GM21717 (cell line): ENCODE results near the gene EHD4.
A peak's percentile ranks its signal among the peaks of the same experiment; 100 is the strongest.

ENCODE experiments used
- ATAC-seq: cut with Tn5 transposase; IDR thresholded peaks from one replicate; pipeline ENCODE4 v1.9.1; 2021; ENCODE audit warnings: mild to moderate bottlenecking, moderate library complexity; ENCODE audit not compliant: unreplicated experiment

EHD4 gene

DNA sequence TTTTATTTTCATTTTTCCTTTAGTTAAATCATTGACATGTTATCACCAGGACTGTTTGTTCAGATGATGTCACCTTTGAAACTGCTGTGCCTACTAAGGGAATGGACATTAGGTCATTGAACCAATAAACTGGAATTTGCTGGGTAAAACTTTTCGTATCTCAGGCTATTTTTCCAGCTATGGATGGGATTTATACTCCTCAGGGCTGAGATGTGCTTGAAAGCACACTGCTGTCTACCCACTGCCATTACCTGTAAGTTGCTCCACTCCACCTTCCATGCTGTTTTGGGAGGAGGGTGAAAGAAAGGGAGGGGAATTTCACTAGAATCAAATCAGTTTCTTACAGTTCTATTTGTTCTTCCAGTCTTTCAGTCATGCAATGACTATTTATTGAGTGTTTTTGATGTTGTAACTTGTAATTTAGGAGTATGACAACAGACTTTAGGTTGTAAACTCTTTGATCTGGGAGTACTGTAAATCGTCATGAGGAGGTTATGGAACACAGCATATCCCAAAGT lies 11.3 kb downstream of the EHD4 start:
- ATAC-seq: no peak

DNA sequence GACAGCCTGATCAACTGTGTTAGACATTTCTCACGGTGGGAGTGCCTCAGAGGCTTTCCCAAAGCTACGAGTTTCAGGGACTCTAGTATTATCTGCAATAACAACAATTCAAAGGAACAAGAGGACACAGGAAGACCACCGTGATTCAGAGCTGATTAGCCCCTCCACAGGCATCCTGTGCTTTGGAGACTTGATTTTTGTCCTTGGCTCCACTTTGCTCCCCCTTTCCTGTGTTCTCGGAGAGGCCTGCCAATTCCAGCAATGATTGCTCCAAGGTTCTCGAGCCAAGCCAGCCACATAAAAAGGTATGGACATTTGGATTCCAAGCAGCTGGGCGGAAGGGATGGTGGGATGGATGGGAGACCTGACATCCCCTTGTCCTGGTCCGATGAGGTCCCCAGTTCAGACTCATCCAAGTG lies 14.3 kb downstream of the EHD4 start:
- ATAC-seq: no peak

GRCh38 chr15:41957021-41957897 lies 15.1 kb downstream of the EHD4 start:
- ATAC-seq: peak; percentile 55

- ATAC-seq: no peak
Observed at GRCh38 chr15:41955807-41956525, 16.4 kb downstream of the EHD4 start.

DNA sequence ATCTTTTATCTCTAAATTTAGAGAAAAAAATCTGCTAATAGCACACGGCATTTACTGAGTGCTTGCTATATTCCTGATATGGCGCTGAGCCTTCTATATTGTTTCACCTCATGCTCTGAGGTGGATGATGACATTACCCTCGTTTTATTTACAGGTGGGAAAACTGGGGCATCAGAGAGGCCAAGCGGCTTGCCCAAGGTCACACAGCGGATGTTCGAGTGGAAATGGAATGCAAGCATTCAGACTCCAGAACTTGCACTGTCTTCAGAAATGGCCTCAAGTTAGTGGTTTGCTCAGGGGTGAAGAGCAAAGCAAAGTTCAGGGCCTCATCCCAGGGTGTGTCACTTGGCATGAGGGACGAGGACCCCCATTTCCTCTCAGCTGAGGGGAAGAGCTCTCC lies 17.3 kb downstream of the EHD4 start:
- ATAC-seq: no peak

GRCh38 chr15:41954036-41954435 lies 18.3 kb downstream of the EHD4 start:
- no peak for ATAC-seq

DNA sequence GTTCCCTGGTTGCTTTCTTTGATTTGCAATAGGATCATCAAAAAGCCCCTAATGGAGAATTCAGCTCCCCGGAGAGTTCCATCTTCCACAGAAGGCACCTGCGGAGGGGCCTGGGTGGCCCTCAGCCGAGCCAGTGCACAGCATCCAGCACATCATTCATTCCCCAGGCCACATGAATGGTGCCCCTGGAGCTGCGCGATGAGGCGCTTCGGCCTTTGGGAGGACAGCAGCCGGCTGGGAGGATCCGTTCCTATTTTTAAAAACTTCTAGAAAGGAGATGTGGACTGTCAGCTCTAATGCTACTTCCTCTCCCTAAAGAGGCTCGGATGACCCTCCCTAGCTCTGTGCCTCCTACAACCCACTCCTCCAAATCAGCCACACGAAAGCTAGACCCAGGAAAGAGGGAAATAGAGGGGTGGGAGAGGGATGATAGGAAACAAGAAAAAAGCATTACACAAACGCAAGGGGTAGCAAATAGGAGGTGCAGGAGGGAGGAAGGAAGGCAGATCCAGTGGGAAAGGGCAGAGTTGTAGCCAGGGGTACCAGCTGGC lies 20.3 kb downstream of the EHD4 start:
- ATAC-seq: no peak

- no peak for ATAC-seq
Observed at GRCh38 chr15:41951571-41951970, 20.8 kb downstream of the EHD4 start.

DNA sequence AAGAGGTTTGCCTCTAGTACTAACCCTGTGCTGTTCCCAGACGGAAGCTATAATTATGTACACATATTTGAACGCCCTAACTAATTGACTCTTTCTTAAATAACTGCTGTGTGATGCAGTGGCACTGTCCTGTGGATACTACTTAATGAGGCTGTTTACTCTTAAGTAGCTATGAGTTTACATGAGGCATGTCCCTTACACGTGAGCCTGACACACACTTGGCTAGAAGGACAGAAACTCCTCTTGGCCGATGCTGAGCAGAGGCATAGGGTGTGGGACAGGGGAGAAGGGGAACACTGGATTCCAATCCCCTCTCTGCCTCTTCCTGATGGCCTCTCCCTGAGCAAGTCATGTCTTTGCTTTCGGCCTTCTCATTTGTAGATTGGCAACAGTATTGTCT lies 21.9 kb downstream of the EHD4 start:
- ATAC-seq: no peak

GRCh38 chr15:41950127-41950483 lies 22.3 kb downstream of the EHD4 start:
- ATAC-seq: no peak

GRCh38 chr15:41949401-41950126 lies 22.8 kb downstream of the EHD4 start:
- ATAC-seq: no peak

DNA sequence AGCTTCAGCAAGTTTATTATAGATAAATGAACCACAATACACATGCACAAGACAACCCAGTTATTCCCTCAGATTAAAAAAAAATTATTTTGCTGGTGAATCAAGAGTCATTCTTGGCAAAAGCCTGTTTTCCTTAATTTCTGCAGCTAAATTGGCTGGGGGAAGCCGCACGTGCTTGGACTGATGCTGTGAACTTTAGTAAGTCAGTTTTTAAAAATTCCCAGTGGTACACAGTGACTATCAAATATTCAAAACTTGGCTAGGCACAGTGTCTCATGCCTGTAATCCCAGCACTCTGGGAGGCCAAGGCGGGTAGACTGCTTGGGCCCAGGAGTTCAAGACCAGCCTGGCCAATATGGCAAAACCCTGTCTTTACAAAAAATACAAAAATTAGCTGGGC lies 23.9 kb downstream of the EHD4 start:
- ATAC-seq: no peak

DNA sequence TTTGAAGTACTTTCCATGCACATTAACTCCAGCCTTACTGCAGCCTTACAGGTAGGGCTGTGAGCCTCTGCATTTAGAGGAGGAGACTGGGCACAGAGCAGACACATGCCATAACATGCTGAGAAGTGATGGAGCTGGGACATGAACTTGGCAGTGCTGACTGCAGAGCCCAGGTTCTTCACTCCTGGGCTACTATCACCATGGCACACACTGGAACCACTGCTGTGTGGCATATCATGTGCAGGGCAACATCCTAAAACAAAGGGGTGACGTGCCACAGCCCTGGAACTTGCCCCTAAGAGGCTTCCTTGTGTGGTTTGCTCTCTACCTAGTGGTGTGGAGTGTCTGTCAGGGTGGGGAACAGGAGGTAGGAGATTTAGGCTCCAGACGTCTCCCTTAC lies 25.4 kb downstream of the EHD4 start:
- no peak for ATAC-seq

- no peak for ATAC-seq
Observed at GRCh38 chr15:41945731-41946130, 26.6 kb downstream of the EHD4 start.

DNA sequence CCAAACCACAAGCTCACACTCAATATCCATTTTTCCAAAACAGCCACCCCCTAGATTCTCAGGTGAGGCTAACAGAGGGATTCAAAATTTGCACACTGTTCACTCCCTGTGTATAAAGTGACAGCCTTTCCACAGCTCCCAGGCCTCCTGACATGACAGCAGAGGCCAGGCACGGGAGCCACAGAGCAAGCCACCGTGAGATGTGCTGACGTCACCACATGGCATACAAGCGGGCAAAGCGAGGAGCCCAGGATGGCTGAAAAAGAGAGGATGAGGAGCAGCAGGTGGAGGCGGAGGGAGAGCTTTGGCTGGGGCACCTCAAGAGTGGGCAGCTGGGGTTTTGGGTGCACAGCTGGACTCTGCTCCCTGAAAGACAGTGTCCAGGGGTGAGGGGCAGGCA lies 27.1 kb downstream of the EHD4 start:
- ATAC-seq: no peak

DNA sequence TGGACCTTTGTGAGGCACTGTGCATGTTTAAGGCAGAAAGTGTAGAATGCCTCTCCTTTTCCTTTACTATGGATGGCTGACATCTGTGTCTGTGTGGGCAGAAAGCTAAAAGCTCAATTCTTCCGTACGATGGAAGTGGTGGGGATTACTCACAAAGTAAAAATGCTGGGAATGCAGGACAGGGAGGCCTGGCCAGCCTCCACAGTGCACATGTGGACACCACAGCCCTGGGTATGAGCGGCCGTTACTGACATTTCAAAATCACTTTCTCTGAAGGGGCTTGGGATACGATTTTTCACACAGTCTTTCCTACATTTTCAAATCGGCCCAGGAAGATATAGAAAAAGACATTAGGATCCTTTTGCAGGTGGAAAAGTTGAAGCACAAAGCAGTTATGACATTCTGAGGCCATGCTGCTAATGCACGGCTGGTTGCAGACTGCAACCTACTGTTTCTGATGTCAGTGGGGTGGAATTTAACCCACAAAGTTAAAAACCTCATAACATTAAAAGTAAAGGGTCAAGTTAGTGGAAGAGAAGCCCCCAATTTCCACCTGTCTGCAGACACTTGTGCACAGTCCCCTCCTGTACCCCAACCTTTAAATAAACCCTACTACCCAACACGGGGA lies 27.9 kb downstream of the EHD4 start:
- no peak for ATAC-seq

DNA sequence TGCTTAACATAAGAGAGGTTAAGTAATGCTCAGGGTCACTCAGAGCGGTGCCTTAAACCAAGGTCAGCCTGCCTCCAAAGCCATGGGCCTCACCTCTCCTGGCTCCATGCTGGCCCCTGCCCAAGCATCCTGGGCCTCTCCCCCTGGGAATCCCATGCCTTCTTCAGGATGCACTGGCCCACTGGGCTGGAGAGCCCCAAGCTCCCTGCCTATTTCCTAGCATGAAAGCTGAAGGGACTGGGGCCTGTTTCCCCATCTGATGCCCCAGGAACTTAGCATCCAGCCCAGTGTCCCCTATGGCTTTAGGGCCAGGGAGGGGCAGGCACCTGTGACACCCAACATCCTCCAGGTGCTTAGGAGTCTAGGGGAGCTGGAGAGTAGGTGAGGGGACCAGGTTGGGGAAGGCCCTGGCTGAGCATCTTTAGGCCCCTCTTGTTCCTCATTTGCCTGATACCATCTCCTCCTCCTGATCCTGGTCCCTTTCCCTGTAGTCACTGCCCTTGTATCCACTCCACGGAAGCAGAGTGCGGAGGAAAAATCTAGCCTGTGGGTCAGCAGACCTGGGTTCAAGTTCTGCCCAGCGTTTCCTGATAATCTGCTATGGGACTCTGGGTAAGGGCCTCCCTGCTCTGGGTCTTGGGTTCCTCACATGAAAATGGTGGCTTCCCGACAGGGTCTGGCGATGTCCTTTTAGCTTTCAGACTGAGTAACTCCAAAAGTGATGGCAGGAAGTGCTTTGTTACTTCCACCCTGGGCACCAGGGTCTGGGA lies 28.6 kb downstream of the EHD4 start:
- ATAC-seq: no peak

DNA sequence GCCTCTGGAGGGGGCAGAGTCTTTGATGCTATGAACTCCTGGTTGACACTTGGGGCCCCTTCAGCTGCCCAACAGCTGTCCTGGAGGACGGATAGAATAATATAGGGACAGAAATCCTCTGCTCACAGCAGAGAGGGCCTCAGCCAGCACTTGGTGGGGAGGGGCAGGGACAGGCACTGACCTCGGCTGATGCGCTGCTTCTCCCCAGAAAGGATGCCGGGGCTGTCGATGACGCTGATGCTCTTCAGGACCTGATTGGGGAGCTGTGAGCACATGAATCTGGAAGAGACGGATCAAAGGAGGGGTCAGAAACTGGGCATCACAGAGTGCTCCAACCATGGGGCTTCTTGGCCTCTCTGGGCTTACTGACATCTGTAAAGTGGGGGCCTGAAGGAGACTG lies 29.5 kb downstream of the EHD4 start:
- ATAC-seq: no peak

- ATAC-seq: no peak
Observed at GRCh38 chr15:41941644-41942415, 30.5 kb downstream of the EHD4 start.
